GM19467 (cell line): Measurements from ENCODE around the gene PLA2G4A.

Source experiments
- ATAC-seq: cut with Tn5 transposase; IDR thresholded peaks from one replicate; pipeline ENCODE4 v1.9.1; 2021; ENCODE audit warnings: mild to moderate bottlenecking, moderate library complexity; ENCODE audit not compliant: unreplicated experiment

Gene PLA2G4A

GRCh38 chr1:186831168-186831567 lies 2.4 kb downstream of the PLA2G4A start:
- ATAC-seq, result no peak

DNA sequence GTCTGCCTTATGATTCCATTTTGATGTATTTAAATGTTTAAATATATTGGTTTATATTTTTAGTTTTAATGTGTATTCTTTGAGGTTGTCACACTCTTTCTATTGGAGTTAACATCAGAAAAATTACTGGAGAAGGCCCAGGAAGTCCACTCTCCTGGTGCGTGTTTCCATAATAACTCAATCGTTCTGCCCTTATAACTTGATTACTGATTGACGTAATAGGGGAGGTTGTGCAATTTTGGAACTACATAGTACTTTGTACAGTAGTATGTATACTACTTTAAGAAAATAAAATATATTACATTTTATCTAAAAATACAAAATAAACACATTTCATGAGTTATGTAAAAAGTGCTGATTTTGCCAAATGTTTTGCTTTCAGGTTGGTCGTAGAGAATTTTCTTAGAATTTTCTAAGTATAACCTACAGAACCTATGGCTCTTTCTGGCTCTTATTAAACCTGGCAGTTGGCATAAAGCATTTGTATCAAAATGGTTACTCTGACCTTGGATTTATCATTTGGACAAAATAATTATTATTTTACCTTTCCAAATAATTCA lies 5.7 kb downstream of the PLA2G4A start:
- no peak for ATAC-seq

DNA sequence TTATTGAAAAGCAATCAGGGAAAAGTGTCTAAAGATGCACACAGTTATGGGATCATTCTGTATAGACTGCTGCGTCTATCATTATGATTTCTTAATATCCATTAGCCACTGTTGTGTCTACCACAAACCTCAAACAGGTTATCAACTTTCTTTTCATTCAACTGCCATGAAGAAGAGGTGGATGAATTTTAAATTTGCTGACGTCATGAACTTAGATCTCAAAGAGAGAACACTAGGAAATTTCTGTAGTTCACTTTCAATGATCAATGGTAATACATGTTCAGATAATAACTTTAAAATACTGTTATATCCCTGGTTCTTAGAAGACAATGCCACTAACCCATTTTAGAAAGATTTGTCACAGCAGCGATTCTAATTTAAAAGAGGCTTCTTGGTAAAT lies 6.7 kb downstream of the PLA2G4A start:
- no peak for ATAC-seq

DNA sequence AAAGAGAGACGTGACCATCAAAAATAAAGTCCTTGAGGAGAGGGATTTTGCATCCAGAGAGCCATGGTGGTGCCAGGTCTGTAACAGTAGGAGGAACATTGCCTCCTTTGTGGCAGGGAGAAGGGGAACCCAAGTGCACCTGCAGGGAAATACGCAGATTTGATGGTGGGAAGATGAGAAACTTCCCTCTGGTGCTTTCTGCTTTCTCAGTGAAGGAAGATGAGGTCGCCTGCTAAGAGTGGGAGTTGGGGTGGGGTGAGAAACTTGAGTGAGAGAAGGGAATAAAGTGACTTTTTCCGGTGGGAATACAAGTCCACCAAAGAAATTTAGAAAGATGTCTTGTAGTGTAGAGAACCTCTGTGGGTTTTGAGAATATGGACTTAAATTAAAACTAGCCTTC lies 9.1 kb downstream of the PLA2G4A start:
- no peak for ATAC-seq

DNA sequence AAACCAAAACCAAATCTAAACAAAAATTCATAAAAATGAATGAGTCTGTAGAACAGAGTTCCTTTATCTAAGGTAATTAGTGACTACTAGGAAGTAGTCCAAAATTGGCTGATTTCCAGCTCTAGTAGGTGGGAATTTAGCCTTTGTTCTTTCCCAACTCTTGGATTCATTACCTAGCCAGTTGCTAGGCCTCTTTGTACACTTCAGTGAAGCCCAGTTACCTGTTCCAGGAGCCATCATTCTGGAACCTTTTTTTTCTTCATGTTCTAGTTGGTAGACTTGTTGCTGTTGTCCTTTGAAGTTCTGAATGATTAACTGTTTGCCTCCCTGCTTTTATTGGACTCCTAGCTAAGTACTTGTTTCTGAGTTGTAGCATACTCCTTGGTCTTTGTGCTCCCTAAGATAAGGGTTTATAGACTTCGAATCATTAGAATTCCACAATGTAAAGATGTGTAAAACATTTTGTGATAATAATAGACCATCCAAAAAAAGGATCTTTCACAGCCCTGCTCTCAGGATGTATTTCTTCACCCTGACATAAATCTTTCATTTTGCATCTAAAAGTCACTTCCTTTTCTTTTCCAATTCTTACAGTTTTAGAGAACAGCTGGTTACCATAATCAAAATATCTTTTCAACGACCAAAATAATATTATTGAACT lies 9.8 kb downstream of the PLA2G4A start:
- no peak for ATAC-seq

- ATAC-seq, result no peak
Measured at GRCh38 chr1:186839041-186839400, 10.3 kb downstream of the PLA2G4A start.

GRCh38 chr1:186841599-186841998 lies 12.8 kb downstream of the PLA2G4A start:
- ATAC-seq, result no peak

DNA sequence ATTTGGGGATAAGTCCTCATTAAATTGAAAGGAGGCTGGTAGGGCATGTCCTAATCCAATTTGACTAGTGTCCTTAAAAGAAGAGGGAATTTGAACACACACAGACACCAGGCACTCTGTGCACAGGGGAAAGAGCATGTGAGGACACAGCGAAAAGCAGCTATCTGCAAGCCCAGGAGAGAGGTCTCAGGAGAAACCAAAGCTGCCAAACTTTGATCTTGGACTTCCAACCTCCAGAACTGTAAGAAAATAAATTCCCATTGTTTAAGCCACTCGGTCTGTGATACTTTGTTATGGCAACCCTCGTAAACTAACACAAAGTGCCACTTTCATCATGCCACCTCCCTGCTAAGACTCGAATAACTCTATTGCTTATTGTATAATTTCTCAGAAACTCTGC lies 13.8 kb downstream of the PLA2G4A start:
- no peak for ATAC-seq

- no peak for ATAC-seq
Measured at GRCh38 chr1:186843226-186843625, 14.5 kb downstream of the PLA2G4A start.

DNA sequence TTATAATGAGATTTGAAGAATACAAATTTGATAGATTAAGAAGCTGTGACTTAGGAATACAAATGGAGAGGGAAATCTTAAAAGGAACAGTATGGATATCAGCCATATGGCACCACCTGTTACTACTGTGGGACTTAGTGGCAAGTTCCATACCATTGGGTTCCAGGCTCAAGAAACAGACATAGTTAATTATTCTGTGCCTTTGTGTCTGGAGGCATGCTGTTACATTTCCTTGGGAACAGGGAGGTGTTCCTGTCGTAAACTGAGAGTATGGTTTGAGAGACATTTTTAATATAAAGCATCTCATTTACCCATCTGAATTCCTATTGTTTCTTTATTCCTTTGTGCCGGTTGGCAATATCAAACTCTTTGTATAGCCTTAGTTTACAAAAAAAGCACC lies 15.2 kb downstream of the PLA2G4A start:
- ATAC-seq, result no peak

- ATAC-seq, result no peak
Measured at GRCh38 chr1:186845576-186846210, 16.9 kb downstream of the PLA2G4A start.

DNA sequence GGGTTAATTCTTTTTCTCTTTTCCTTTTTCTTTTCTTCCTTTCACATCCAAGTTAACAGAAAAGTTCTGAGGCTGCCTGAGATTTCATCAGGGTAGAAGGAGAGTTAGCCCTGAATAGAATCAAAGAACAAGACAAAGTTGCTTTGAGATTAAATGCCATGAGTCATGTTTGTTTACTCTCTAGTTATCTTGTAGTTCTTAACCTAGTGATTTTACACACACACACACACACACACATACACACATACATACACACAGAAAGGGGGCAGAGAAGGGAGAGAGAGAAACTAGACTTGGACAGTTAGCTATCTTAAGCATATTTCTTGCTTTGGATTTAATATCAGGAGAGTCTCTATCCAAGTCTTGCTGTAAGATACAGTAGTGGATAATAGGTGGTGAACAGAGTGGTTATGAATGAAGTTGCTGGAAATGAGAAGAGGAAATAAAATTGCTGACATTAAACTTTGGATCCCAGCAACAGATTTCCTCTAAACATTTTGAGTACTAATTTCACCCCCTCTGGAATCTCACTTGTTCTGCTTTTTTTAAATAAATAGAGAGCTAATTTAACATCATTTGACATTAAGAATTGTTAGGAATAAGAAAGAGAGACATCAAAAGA lies 19.9 kb downstream of the PLA2G4A start:
- no peak for ATAC-seq

- peak; percentile 96 for ATAC-seq
Measured at GRCh38 chr1:186849271-186849671, 20.5 kb downstream of the PLA2G4A start.

DNA sequence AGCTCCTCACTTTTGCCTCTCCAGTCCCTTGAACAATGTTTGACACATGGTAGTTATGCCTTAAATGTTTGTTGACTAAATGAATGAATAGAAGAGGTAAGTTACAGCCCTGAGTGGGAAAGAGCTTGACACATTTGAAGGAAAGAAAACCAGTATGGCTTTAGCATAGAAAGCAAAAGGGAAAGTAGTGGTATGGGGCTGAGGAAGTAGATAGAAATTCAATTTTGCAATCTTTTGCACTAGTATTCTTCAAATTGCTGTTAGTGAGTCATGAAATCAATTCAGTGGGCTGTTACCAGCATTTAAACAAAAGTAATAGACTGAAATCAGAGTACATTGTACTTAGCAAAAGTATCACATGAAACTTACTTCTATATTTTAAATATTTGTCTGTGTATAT lies 21.1 kb downstream of the PLA2G4A start:
- ATAC-seq, result peak; percentile 34

DNA sequence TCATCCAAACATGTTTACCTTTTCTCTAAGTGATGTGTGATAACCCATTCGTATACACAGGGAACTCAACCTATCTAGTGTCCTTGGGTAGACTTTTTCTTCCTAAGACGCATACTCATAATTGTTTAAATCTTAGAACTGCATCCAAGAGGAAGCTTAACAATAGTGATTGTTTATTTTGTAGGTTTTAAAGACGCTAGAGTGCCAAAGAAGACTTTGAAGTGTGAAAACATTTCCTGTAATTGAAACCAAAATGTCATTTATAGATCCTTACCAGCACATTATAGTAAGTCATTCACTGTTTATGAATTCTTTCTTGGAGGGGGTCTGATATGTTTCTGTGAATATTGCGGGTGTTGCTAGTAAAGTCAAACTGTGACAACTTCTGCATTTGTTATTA lies 25.4 kb downstream of the PLA2G4A start:
- ATAC-seq, result no peak

DNA sequence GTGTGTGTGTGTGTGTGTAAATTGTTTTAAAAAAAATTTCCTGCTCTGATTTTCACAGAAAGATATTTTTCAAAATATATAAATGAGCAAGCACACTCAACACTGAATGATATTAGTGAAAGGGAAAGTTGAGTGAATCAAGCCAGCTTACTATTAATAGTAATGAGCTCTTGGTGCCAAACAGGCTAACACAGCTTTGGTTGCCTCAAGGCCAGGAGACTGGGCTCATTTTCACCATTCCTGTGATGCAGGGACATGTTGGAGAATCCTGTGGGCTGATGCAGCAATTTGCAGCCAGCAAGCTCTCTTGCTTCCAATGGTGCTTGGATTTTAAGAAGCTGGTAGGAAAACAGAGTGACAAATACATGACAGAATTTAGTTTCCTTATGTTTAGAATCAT lies 30.2 kb downstream of the PLA2G4A start:
- no peak for ATAC-seq

GRCh38 chr1:186859995-186860394 lies 31.2 kb downstream of the PLA2G4A start:
- no peak for ATAC-seq

DNA sequence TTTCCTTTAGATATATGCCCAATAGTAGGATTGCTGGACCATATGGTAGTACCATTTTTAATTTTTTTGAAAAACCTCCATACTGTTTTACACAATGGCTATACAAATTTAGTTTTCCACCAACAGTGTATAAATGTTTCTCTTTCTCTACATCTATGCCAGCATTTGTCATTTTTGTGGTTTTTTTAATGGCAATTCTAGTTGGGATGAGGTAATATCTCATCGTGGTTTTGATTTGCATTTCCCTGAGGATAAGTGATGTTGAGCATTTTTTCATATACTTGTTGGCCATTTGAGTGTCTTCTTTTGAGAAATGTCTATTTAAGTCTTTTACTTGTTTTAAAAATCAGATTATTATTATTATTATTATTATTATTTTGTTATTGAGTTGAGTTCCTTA lies 35.5 kb downstream of the PLA2G4A start:
- no peak for ATAC-seq

DNA sequence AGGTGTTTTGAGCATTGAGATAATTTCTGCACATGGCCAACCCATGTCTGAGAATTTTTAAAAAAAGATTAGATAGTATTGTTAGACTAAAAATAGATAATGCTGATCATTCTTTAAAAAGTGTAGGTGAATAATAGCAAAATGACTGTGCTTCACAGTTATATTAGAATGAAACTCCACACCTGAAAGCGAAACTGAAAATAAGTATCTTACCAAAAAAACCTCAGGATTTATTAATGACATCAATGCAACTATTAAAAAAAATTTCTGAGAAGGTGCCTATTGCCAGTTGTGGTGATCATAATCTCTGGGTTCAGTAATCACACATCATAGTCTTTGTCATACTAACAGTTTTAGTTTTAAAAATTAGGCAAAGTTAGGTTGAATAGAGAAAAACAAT lies 36.5 kb downstream of the PLA2G4A start:
- ATAC-seq, result peak; percentile 73

DNA sequence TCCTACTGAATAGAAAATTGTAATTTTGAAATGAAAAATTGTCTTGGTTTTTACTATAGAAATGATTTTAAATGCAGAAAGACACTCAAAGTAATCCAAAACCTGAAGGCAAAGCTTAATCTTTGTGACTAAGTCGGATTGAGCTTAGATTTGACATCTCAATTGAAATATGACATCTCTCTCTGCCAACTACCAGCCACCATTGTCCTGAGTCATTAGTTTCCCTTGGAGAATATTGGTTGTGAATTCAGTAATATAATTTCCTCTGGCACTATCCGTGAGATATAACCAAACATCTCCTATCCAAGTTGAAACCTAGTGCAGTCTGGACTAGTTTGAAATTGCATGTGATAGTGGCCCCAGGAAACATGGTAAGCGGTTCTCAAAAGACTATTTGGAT lies 37.1 kb downstream of the PLA2G4A start:
- ATAC-seq, result no peak

DNA sequence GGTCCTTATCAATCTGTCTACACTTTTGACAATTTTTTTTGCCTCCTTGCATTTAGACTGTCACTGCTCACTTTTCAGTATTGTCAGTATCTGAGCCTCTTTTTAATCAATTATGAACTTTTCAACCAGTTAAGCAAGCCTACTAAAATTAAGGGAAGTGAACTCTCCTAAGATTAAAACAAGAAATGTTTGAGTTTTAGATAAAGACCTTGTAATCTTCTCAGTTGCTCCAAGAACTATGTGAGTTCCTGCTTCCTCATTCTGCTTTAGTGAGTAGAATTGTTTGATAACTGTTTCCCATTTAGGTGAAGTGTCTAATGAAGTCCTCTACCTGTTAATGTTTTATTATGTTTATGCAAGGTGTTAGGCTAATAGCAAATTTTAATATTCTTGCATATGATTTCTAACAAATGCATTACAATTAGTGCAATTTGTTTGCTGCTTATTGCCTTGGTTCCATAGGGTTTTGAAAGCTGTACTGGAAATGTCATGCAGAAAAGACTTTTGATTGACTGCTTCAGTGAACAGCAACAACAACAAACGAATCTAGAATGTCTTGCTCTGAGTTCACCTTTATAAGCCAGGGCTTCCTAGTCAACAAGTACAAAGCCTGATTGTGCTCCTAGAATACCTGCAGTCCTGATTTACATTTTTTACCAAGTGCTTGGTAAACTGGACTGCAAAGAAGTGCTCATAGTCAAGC lies 40.9 kb downstream of the PLA2G4A start:
- ATAC-seq, result no peak

DNA sequence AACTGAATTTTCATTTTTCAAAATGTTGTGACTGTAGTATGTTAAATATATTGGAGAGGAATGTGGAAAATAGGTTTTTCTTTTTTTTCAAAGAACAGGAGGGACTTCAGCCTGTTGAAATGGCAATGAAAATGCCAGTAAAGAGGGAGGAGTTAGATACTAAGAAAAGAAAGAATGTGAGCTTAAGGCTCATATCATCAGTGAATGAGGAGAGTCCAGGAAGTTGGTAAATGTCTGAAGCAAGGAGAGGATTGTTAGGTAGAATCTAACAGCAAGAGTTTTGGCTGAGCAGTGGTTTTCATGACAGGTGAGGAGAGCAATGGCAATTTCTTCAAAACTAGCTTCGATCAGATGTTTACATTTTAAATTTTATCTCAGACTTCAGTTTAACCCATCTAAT lies 43.0 kb downstream of the PLA2G4A start:
- ATAC-seq, result no peak
